Amygdala (tissue), 56 donors: ENCODE data around the gene CASP9.

Source experiments
- DNase-seq, 56 donors: peaks; one replicate each; lab custom pipeline; 2025; lab: John Stamatoyannopoulos, UW

CASP9 gene

DNA sequence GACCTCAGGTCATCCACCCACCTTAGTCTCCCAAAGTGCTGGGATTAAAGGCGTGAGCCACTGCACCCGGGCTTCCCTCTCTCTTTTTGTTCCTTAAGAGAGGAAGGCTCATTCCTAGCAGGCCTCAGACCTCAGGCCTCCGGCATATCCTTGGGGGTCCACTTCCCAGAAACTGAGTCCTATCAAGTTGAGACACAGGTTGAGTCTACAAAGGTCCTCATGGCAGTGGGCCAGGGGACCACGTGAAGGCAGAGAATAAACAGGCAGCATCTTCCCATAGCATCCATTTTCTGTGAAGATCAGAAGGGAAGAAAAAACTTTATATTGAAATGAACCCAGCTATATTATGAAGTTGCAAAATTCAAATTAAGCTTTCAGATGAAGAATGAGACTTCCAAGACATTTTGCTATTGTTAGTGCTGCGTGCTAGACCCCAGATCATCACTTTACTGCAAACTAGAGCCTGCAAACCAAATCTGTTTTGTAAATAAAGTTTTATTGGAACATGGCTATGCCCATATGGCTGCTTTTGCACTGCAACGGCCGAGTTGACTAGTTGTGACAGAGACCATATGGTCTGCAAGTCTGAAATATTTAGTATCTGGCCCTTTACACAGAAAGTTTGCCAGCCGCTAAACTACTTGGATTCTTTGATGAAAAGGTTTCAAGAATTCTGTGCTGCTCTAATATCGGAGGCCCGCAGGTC lies 71.0 kb downstream of the CASP9 start:
- DNase-seq: no peak

DNA sequence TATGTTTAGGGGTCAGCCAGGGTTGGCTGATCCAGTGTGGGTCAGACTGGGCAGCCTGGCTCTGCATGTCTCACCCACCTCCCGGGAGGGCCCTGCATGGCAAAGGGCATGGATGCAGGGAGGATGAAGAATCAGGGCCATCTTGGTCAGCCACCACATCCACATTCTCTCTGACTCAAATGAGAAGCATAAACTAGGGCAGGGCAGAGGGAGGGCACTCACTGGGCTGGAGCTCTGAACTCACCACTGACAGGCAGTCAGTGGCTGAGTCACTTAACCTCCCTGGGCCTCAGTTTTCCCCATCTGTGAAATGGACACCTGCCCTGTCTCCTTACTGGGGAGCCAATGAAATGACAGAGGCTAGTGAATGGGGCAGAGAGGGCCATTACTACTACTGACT lies 71.8 kb downstream of the CASP9 start:
- DNase-seq: no peak

DNA sequence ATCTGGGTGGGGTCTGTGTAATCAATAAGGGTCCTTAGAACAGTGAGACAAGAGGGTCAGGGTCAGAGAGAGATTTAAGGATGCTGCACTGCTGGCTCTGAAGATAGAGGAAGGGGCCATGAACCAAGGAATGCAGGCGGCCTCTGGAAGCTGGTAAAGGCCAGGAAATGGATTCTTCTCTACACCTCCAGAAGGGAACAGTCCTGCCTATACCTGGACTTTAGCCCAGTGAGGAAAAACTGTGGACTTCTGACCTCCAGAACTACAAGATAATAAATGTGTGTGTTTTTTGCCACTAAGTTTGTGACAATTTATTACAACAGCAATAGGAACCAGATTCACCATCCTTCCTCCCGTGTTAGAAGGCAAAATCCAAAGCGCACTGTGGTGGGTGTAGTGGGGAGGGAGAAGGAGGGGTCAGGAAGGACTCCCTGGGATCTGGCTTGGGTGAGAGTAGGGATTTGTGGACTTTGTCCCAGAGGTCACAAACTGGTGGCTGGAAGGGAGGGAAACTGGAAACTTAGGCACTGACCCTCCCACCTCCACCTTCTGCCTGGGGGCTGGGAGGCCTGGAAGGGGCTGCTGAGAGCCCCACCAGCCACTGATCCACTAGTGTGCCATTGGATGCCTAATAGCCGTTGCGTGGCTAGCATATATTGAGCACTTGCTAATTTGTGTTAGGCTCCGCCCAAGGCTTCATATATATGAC lies 72.8 kb downstream of the CASP9 start:
- DNase-seq: no peak

DNA sequence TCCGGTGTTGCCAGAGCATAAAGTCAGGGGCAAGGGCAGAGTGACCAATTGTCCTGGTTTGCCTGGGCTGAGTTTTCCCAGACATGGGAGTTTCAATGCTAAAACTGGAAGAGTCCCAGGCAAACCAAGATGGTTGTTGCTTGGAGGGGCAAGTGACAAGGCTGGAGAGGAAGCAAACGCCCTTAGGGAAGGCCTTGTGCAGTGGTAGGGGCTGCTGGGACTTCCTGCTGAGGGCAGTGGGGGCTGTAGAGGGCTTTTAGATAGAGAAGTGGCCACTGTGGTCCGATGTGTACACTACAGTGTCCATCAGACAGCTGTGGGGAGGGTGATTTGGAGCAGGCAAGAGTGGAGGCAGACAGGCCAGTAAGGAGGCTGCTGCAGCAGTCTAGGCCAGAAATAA lies 74.4 kb downstream of the CASP9 start:
- DNase-seq: no peak

DNA sequence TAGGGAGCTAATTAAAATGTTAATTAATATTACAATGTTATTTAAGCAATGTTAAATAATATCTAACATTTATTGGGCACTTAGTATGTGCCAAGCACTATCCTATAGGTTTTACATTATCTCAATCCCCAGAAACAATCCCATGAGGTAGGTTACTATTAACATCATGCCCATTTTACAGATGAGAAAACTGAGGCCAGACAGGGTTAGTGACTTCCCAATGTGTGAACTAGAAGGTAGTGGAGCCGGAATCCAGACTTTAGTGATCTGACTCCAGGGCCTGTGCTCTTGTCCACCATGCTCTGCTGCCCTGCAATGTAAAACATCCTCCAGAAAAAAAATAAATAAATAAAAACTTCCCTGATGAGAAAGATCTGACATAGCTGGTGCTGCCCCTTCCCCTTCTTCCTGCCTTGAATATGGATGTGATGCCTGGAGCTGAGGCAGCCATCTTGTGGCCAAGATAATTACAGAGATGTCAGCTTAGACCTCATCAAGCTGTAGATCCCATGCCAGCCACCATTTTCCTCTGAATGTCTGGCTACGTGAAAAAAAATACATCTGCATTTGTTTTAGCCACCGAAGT lies 75.0 kb downstream of the CASP9 start:
- no peak for DNase-seq

DNA sequence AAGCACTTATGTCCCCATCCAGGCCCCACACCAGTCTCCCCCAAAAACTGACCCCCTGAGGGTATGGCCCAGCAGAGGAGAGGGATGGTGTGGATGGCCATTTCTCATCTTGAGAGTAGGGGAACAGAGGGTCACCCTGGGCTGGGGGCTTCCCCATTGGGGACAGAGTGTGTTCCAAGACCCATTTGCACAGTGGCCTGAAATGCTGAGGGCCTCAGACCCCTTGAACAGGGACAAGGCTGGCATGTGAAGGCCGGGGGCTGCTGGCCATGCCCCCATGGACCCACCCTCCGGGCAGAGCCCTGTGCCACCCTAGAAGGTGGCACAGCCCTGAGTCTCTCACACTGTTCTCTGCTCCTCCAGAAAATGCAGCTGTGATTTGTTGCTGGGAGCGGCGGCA lies 77.8 kb downstream of the CASP9 start:
- no peak for DNase-seq

DNA sequence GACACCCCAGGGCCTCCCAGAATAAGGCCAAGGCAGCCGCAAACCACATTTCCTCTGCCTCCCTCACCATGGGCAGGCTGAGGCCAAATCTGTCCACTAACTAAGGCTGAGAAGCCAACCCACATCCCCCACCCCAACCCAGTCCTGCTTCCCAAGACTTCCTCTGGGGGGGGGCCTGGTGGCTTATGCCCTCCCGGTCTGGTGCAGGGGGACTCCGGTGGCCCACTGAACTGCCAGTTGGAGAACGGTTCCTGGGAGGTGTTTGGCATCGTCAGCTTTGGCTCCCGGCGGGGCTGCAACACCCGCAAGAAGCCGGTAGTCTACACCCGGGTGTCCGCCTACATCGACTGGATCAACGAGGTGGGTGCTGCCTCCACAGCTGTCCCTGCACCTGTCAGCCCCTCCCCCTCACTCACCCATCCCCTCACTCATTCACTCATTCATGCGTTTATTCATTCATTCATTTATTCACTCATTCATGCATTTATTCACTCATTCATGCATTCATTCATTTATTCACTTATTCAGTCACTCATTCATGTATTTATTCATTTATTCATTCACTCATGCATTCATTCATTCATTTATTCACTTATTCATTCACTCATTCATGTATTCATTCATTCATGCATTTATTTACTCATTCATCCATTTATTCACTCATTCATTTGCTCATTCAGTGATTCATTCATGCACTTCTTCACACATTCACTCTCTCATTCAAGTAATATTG lies 78.5 kb downstream of the CASP9 start:
- DNase-seq: no peak

DNA sequence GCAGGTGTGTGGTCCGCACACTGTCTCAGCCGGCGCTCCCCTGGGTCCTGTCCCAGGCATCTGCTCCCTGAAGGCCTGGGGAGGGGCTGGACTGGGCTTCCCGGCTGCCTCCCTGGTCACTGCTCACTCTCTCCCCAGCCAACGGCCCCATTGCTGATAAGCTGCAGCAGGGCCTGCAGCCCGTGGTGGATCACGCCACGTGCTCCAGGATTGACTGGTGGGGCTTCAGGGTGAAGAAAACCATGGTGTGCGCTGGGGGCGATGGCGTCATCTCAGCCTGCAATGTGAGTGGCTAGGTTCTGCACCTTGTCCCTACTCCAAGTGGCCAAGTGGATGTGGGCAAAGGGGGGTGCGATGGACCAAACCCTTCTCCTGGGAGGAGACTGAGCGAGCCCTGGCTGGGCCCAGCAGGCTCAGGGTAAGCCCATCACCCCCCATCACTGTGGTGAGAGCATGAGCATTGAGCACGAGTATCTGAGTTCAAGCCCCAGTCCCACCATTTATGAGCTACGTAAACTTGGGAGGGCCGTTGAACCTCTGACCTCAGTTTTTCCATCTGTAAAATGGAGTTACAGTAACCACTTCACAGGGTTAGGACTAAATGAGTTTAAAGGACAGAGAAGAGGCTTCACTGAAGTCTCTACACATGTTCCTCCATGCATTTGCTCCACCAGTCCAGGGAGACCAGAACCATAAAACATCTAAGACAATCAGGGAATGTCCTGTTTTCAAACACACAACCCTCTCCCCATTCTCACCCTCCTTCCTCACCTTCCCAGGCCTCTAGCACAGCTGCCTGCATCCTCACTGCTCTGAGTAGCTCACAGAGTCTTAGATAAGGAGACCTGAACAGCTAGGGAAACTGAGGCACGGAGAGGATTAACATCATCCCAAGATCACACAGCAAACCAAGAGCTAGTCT lies 79.3 kb downstream of the CASP9 start:
- DNase-seq: no peak

DNA sequence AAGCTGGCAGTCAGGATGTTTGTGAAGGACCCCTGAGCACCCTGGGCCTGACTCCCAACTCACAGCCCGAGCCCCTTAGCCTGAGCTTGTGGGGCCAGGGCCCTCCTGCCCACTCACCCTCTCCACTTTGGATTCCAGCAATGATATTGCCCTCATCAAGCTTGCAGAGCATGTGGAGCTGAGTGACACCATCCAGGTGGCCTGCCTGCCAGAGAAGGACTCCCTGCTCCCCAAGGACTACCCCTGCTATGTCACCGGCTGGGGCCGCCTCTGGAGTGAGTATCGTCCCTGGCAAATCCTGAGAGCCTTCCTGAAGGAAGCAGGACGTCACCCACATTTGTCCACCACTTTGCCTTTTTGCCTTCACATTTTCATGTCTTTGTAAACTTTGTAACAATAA lies 80.7 kb downstream of the CASP9 start:
- no peak for DNase-seq

DNA sequence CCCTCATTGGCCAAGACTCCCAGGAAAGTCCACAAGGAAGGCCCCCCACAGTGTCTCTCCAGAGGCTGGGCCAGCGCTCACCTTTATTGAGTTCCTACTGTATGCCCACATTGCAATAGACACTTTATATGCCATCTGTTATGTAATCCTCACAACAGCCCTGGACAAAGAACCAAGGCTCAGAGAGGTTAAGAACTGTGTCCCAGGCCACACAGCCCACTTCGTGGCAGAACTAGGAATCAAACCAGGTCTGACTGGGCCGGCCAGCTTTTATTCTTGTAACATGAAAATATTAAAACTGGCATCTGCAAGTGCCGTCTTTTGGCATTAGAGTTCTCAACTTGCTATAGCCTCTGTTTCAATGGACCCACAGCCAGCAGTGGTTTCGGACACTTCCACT lies 81.3 kb downstream of the CASP9 start:
- DNase-seq: no peak

DNA sequence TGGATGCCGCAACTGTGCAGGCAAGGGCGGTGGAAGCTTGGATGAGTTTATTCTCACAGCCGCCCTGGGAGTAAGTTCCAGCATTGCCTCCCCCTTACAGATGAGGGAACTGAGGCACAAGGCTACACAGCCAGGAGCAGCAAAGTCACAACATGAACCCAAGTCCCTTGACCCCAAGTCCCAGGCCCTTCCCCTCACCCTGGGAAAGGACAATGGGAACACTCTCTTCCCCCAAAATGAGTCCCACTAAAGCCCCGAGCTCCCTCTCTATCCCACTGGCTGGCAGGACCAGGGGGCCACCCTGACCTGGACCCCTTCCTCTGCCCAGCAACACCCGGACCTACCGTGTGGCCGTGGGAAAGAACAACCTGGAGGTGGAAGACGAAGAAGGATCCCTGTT lies 81.9 kb downstream of the CASP9 start:
- DNase-seq: no peak
